Measurements from ENCODE around the gene HYAL1.
"Not testable (repeated sequence)": the region's sequence is repeated elsewhere in the genome, so short reads cannot be mapped to it uniquely, and the experiment has no call there.

The HYAL1 gene

GRCh38 chr3:50294089-50294488 lies 9.3 kb downstream of the HYAL1 start:
- DNase-seq (ENCODE audit: low read depth in 2 of 2): no peak

- no peak for DNase-seq (ENCODE audit: low read depth in 2 of 2)
These were observed 10.1 kb downstream of the HYAL1 start for GRCh38 chr3:50293079-50293801.

- DNase-seq (ENCODE audit: low read depth in 2 of 2): peak; percentile 94 to 95
These were observed 11.0 kb downstream of the HYAL1 start, which contains the start of gene IFRD2 for GRCh38 chr3:50292159-50293078. TSS of gene IFRD2 (minus strand) at chr3:50292429. CDS start at chr3:50292274, 155 bp downstream.

GRCh38 chr3:50290161-50290641 lies 13.2 kb downstream of the HYAL1 start:
- DNase-seq (ENCODE audit: low read depth in 2 of 2): no peak

GRCh38 chr3:50289130-50289529 lies 14.2 kb downstream of the HYAL1 start:
- DNase-seq (ENCODE audit: low read depth in 2 of 2): no peak

GRCh38 chr3:50288387-50289007 lies 14.9 kb downstream of the HYAL1 start:
- DNase-seq (ENCODE audit: low read depth in 2 of 2): no peak

- DNase-seq (ENCODE audit: low read depth in 2 of 2): no peak
These were observed 16.1 kb downstream of the HYAL1 start for GRCh38 chr3:50287262-50287661.

- DNase-seq (ENCODE audit: low read depth in 2 of 2): no peak
These were observed 16.8 kb downstream of the HYAL1 start for GRCh38 chr3:50286322-50287227.

GRCh38 chr3:50284121-50284520 lies 19.3 kb downstream of the HYAL1 start:
- not testable (repeated sequence) for DNase-seq (ENCODE audit: low read depth in 2 of 2)

- DNase-seq (ENCODE audit: low read depth in 2 of 2): no peak
These were observed 23.9 kb downstream of the HYAL1 start for GRCh38 chr3:50279255-50280016.

- DNase-seq (ENCODE audit: low read depth in 2 of 2): no peak
These were observed 24.5 kb downstream of the HYAL1 start, which contains the start of gene LSMEM2 for GRCh38 chr3:50278880-50279224. TSS of gene LSMEM2 (plus strand) at chr3:50279087. CDS start at chr3:50279114, 27 bp downstream.

GRCh38 chr3:50278123-50278879 lies 25.1 kb downstream of the HYAL1 start:
- DNase-seq (ENCODE audit: low read depth in 2 of 2): no peak

- DNase-seq (ENCODE audit: low read depth in 2 of 2): no peak
These were observed 26.6 kb downstream of the HYAL1 start for GRCh38 chr3:50276762-50277101.

GRCh38 chr3:50275996-50276761 lies 27.2 kb downstream of the HYAL1 start:
- no peak for DNase-seq (ENCODE audit: low read depth in 2 of 2)

- no peak for DNase-seq (ENCODE audit: low read depth in 2 of 2)
These were observed 28.0 kb downstream of the HYAL1 start for GRCh38 chr3:50275141-50275995.

- DNase-seq (ENCODE audit: low read depth in 2 of 2): peak; percentile 65 to 68
These were observed 28.8 kb downstream of the HYAL1 start for GRCh38 chr3:50274371-50275104.

GRCh38 chr3:50273689-50274065 lies 29.7 kb downstream of the HYAL1 start:
- no peak for DNase-seq (ENCODE audit: low read depth in 2 of 2)

Measured in stimulated activated CD4-positive, alpha-beta T cell treated with anti-CD3 and anti-CD28 coated beads, Interleukin-15, amount 100 ng/mL, for 48 hours (primary cell).